Fibroblast of pulmonary artery (primary cell): ENCODE results near the gene CPNE4.

Source experiments
- DNase-seq: peaks from one replicate; pipeline ENCODE4 v3.0.0-alpha.2; 2010; ENCODE audit warnings: low read depth
- H3K4me3 ChIP-seq: replicated peaks from 2 replicates; pipeline ENCODE4 v1.5.1; 2011; ENCODE audit warnings: low read depth, mild to moderate bottlenecking, control low read depth, low read length, moderate library complexity
- TF ChIP-seq, protein P1 (sequence below): IDR thresholded peaks from 2 replicates; pipeline ENCODE4 v1.5.1; 2011; ENCODE audit warnings: mild to moderate bottlenecking, control low read depth, low read length, inconsistent platforms; ENCODE audit errors: missing control alignments

CPNE4 gene

DNA sequence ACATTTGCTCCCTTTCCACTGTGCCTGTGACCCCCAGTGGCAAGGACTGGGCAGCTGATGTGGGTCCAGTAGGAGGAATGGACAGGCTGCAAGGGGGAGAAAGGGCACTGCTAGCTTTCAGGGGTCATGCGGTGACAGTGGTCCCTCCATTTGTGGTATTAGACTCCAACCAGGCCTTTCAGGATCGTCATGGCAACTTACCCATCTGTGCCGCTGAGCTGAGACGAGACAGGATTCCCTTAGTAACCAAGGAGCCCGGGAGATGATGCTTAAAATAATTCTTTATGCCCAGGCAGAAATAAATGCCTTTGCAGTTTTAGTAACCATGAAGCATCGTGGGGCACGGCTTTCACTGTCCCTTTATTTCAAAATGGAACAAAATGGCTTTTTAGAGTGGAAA lies 516.1 kb downstream of the CPNE4 start:
- no peak overlapping the region for H3K4me3 ChIP-seq
- no peak for DNase-seq
- TF ChIP-seq, protein P1, sequence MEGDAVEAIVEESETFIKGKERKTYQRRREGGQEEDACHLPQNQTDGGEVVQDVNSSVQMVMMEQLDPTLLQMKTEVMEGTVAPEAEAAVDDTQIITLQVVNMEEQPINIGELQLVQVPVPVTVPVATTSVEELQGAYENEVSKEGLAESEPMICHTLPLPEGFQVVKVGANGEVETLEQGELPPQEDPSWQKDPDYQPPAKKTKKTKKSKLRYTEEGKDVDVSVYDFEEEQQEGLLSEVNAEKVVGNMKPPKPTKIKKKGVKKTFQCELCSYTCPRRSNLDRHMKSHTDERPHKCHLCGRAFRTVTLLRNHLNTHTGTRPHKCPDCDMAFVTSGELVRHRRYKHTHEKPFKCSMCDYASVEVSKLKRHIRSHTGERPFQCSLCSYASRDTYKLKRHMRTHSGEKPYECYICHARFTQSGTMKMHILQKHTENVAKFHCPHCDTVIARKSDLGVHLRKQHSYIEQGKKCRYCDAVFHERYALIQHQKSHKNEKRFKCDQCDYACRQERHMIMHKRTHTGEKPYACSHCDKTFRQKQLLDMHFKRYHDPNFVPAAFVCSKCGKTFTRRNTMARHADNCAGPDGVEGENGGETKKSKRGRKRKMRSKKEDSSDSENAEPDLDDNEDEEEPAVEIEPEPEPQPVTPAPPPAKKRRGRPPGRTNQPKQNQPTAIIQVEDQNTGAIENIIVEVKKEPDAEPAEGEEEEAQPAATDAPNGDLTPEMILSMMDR = no peak

DNA sequence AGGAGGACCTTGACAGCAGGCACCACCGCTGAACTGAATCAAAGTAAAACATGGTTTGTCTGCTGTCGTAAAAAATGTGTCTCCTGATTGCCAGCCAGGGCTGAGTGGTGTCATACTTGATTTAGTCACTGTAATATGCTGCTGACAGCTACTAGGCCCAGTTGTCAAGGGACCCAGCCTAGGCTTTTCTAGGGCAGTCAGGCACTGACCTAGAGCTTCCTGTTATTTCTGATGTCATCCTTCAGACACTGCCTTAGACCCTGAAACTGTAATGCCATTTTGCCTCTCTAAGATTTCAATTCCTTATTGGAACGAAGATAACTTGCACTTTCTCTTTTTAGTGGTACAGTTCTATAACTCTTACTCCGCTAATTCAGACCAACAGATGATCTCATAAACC lies 529.4 kb downstream of the CPNE4 start:
- no peak overlapping the region for H3K4me3 ChIP-seq
- DNase-seq = no peak
- TF ChIP-seq, protein P1 = no peak

DNA sequence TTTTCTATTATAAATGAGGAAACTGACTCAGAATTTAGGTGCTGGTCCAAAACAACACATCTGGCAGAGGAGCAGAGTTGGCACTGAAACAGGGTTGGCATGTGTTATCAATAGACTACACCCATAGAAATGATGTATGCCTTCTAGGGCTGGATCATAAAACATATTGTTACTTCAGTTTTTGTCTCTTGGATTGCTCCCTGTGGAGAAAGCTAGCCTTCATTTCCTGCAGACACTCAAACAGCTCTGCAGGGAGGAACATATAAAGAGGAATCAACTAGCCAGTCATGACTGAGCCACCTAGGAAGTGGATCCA lies 531.5 kb downstream of the CPNE4 start:
- peak overlapping the region; percentile 85 for H3K4me3 ChIP-seq
- TF ChIP-seq, protein P1 = no peak
- peak; percentile 1 for DNase-seq

DNA sequence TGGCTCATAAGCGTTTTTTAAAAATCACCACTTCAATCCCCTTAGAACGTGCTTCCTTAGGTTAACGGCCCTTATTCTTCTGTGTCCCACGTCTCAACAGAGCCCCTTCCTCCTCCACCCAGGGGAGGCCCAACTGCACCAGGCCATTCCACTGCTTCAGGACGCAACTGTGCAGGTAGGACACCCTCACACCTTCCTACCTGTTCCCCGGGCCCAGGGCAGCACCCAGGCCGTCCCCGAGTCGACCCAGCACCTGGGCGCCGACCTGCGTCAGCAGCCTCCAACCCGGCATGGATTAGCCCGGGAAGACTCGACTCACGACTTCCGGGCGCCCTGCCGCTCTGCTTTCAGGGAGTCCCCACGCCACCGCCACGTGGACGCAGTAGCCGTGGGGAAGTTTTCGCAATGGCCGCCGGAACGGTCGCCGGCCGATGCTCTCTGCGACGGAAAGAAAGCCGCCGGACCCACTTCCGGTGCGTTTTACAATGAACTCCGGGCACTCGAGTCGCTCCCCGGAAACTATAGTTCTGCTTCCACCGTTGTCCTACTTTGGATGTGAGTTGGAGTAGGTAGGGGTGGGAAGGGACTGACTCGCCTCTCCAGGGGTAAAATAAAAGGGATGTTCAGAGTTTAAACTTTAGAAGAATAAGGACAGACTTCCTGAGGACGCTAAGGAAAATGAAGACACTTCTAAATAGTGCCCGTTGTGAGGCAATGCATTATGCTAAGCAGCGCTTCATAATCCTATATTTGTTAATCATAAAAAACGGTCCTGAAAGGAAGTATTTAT lies 532.1 kb downstream of the CPNE4 start, which contains the start of gene MRPL3:
Gene MRPL3 (minus strand): TSS at position 442 of the 790 bp plus-strand sequence. CDS start 150 bp downstream, at position 292.
- H3K4me3 ChIP-seq = peak within 1 kb of the TSS; percentile 85
- peak; percentile 92 for DNase-seq
- TF ChIP-seq, protein P1 = no peak

DNA sequence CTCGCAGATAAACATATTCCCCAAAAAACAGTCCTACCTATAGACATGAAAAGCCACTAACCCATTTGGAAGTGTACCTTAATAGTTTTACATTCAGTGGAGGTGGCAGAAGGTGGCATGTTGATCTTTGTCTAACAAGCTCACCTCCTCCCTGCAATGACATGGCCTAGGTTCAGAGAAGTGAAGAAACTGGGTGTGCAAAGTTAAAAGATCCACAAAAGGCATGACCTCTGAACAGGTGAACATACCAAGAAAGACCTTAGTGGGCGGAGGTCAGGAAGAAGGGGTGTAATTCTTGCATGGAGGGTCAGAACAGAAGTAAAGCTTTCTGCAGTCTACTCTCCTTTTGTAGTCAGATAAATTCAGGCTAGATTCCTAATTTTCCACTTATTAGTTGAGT lies 532.9 kb downstream of the CPNE4 start:
- no peak for DNase-seq
- TF ChIP-seq, protein P1 = no peak
- peak overlapping the region; percentile 85 for H3K4me3 ChIP-seq

DNA sequence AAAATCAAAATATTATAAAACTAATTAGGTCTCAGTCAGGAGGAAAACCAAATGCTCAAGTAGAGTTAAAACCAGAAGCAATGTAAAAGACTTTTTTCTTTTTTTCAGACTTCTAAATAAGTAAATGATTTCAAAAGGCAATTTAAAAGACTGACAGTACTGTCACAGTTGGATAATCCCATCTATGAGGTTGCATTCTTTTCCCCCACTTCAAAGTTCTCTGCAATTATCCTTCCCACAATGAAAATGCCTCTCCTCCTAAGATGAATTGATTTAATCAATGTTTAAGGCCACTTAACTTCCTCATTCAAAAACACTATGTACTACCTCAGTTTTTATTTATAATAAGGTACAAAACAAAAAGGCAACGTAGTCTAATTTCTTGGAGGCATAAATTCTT lies 540.1 kb downstream of the CPNE4 start:
- H3K4me3 ChIP-seq = no peak overlapping the region
- TF ChIP-seq, protein P1 = no peak

DNA sequence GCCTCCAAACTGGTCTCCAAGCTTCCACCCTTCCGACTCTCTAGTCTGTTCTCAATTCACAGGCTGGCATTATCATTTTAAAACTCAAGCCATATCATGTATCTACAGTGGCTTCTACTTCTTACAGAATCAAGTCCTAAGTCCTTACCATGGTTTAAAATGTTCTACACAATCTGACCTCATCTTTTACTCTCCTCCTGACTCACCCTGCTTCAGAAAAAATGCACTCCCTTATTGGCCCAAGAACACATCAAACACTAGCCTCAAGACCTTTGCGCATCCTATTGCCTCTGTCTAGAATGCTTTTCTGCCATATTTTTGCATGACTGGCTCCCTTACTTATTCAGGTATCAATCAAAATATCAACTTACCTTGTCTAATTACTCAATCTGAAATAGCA lies 543.0 kb downstream of the CPNE4 start:
- no peak for DNase-seq
- TF ChIP-seq, protein P1 = no peak

More for the DNA sequence above, 540.1 kb downstream of the CPNE4 start:
- no peak for DNase-seq

More for the DNA sequence above, 543.0 kb downstream of the CPNE4 start:
- H3K4me3 ChIP-seq = no peak overlapping the region
